ENCODE measurements around the gene HOXB3. TPM values are rescaled to one million over a fixed set of nuclear protein-coding genes. Genes with fewer than 3 reads are reported as not detected.

Gene HOXB3
- polyA plus RNA-seq, 1 donor from 2014 or later = not detected

GRCh38 chr17:48522031-48522653 is 67.9 kb downstream of the HOXB3 start:
- Histone ChIP-seq H3K27me3 (ENCODE audit: insufficient read depth, low read depth, low read length) (peaks cover 95% of the 10 kb centered on the region), H3K27ac (ENCODE audit: low read length) (no peak overlapping the region), H2AFZ (ENCODE audit: low read depth, low read length) (no peak overlapping the region), H3K4me2 (ENCODE audit: low read length) (no peak overlapping the region), H3K9me3 (ENCODE audit: low read length) (no peaks in the 10 kb centered on the region), H3K36me3 (ENCODE audit: insufficient read depth, low read length) (no peaks in the 10 kb centered on the region), H3K4me3 (ENCODE audit: low read length) (no peak overlapping the region), H3F3A (ENCODE audit: insufficient read depth, low read length, poor library complexity, severe bottlenecking) (no peaks in the 10 kb centered on the region), H4K20me1 (ENCODE audit: insufficient read depth) (no peaks in the 10 kb centered on the region), H3K9me2 (ENCODE audit: insufficient read depth, low read length) (no peaks in the 10 kb centered on the region), H3K9ac (ENCODE audit: low read length) (no peak overlapping the region), H3K79me2 (replicated peaks; ENCODE audit: insufficient read depth, low read length) (no peaks in the 10 kb centered on the region)
- TF ChIP-seq MXI1 (conservative IDR thresholded peaks at IDR 0.05; ENCODE audit: poor library complexity, severe bottlenecking) = no peak
- TF ChIP-seq EZH2 (IDR thresholded peaks at IDR 0.05; ENCODE audit: borderline replicate concordance, insufficient read depth, low read length, poor library complexity, severe bottlenecking) = no peak
- no peak for TF ChIP-seq SMC3 (conservative IDR thresholded peaks at IDR 0.05; ENCODE audit: poor library complexity)
- TF ChIP-seq POLR2AphosphoS5 (IDR thresholded peaks at IDR 0.05) = no peak
- no peak for TF ChIP-seq CTCF (IDR thresholded peaks at IDR 0.05; ENCODE audit: poor library complexity, severe bottlenecking)
- no peak for TF ChIP-seq TAF1 (IDR thresholded peaks at IDR 0.05; ENCODE audit: low read depth)
- TF ChIP-seq REST (IDR thresholded peaks at IDR 0.05; ENCODE audit: borderline replicate concordance) = no peak
- TF ChIP-seq EP300 (conservative IDR thresholded peaks at IDR 0.05; ENCODE audit: poor library complexity, severe bottlenecking) = no peak
- TF ChIP-seq RAD21 (conservative IDR thresholded peaks at IDR 0.05) = no peak

- Histone ChIP-seq H3K79me2 (replicated peaks; ENCODE audit: insufficient read depth, low read length) (no peaks in the 10 kb centered on the region), H2AFZ (ENCODE audit: low read depth, low read length) (no peak overlapping the region), H3K9ac (ENCODE audit: low read length) (no peak overlapping the region), H3K4me2 (ENCODE audit: low read length) (no peak overlapping the region), H4K20me1 (ENCODE audit: insufficient read depth) (no peaks in the 10 kb centered on the region), H3K9me2 (ENCODE audit: insufficient read depth, low read length) (no peaks in the 10 kb centered on the region), H3K27me3 (ENCODE audit: insufficient read depth, low read depth, low read length) (peaks cover 93% of the 10 kb centered on the region), H3K27ac (ENCODE audit: low read length) (no peak overlapping the region), H3K4me3 (ENCODE audit: low read length) (no peak overlapping the region), H3K36me3 (ENCODE audit: insufficient read depth, low read length) (no peaks in the 10 kb centered on the region), H3K9me3 (ENCODE audit: low read length) (no peaks in the 10 kb centered on the region), H3F3A (ENCODE audit: insufficient read depth, low read length, poor library complexity, severe bottlenecking) (no peaks in the 10 kb centered on the region)
- TF ChIP-seq TAF1 (IDR thresholded peaks at IDR 0.05; ENCODE audit: low read depth) (no peak), EP300 (conservative IDR thresholded peaks at IDR 0.05; ENCODE audit: poor library complexity, severe bottlenecking) (no peak), EZH2 (IDR thresholded peaks at IDR 0.05; ENCODE audit: borderline replicate concordance, insufficient read depth, low read length, poor library complexity, severe bottlenecking) (no peak)
Observed at GRCh38 chr17:48520631-48521079, 69.4 kb downstream of the HOXB3 start.

Data from neural cell (in vitro differentiated cells).